Activated naive CD4-positive, alpha-beta T cell treated with anti-CD3 and anti-CD28 coated beads, Interleukin-2, amount 10 ng/mL, durations not matched to agents 5 hours and 36 hours (primary cell): Measurements from ENCODE around the gene SLC16A8. TPM values are rescaled to one million over a fixed set of nuclear protein-coding genes. Genes with fewer than 3 reads are reported as not detected.

Experiments used
- total RNA-seq, 2 experiments: library from RNA; stranded (reverse); gene quantifications; one replicate each; pipeline ENCODE4 v1.2.3, GENCODE V29; 2021

Gene SLC16A8, protein sequence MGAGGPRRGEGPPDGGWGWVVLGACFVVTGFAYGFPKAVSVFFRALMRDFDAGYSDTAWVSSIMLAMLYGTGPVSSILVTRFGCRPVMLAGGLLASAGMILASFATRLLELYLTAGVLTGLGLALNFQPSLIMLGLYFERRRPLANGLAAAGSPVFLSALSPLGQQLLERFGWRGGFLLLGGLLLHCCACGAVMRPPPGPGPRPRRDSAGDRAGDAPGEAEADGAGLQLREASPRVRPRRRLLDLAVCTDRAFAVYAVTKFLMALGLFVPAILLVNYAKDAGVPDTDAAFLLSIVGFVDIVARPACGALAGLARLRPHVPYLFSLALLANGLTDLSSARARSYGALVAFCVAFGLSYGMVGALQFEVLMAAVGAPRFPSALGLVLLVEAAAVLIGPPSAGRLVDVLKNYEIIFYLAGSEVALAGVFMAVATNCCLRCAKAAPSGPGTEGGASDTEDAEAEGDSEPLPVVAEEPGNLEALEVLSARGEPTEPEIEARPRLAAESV
- total RNA-seq = not detected

DNA sequence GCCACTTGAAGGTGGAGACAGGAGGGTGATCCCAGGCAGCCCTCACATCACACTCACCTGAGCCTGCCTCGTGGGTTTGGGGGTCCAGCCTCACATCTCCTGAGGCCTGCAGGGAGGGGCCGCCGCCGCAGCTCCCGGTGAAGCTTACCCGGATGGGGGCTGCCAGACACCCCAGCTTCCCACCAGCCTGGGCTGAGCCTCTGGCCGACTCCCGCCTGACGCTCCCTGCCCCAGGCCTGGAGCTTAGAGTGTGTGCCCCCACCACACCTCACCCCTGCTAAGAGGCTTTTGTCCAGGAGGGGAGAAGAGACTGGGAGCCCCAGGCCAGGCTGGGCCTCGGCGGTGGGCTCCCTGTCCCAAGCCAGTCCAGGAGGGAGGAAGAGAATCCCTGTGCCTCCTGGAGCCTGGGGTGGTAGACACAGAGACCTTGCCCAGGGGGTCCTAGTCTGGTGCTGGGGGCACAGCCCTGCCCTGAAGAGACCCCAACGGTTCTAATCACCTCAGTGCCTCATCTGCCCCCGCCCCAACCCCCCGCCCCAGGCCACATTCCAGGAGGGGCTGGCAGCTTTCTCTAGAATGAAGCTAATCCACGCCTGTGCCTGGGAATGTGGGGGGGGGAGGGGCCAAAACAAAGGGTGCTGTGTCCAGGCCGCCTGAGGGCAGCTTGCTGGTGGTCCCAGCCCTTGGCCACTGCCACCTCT, at the start of gene SLC16A8:
TSS of gene SLC16A8 (minus strand) at position 254 of the 701 bp plus-strand sequence. CDS start 1,311 bp downstream, outside the sequence.

GRCh38 chr22:38110008-38110862, 26.3 kb upstream of the SLC16A8 start, which contains the start of gene BAIAP2L2:
Gene BAIAP2L2, minus strand, starts transcription at chr22:38110684. Its CDS starts 159 bp downstream, at chr22:38110525.

GRCh38 chr22:38056969-38057891, 26.8 kb downstream of the SLC16A8 start, which contains the start of gene PICK1:
Gene PICK1, plus strand, starts transcription at chr22:38057404. Its CDS starts 406 bp downstream, at chr22:38057810.

Other genes starting within 250 kb of the SLC16A8 start
- gene ANKRD54, start 239.8 kb downstream of the SLC16A8 start, total RNA-seq = 10 to 100 TPM; 19.3 to 19.5 TPM
- gene EIF3L, start 234.8 kb downstream of the SLC16A8 start, total RNA-seq = 100 to 1,000 TPM; 740 to 742 TPM
- gene MICALL1, start 177.9 kb downstream of the SLC16A8 start, total RNA-seq = 10 to 100 TPM; 31.6 to 36.1 TPM
- gene C22orf23, start 130.6 kb downstream of the SLC16A8 start, total RNA-seq = not detected
- 10 to 100 TPM; 54.7 to 56.1 TPM for gene POLR2F, start 130.5 kb downstream of the SLC16A8 start, total RNA-seq
- not detected for gene SOX10, start 99.6 kb downstream of the SLC16A8 start, total RNA-seq
- 10 to 100 TPM; 16.5 to 19.0 TPM for gene PICK1, start 26.8 kb downstream of the SLC16A8 start, total RNA-seq
- 1 to 10 TPM in 1 of 2 experiments, under 1 TPM in 1; 0.78 to 1.1 TPM for gene BAIAP2L2, start 26.5 kb upstream of the SLC16A8 start, total RNA-seq
- 10 to 100 TPM; 84.4 to 95.5 TPM for gene PLA2G6, start 97.6 kb upstream of the SLC16A8 start, total RNA-seq
- gene MAFF, start 117.8 kb upstream of the SLC16A8 start, total RNA-seq = 1 to 10 TPM; 8.4 to 8.8 TPM
- 10 to 100 TPM; 39.6 to 39.9 TPM for gene TMEM184B, start 188.8 kb upstream of the SLC16A8 start, total RNA-seq
- 10 to 100 TPM; 75.9 to 76.2 TPM for gene CSNK1E, start 233.2 kb upstream of the SLC16A8 start, total RNA-seq